D721Med (cell line): Measurements from ENCODE around the gene LGR6.

ENCODE experiments used
- DNase-seq: peaks from one replicate; pipeline ENCODE4 v3.0.0; 2011; ENCODE audit warnings: low spot score; ENCODE audit not compliant: insufficient read length
- FAIRE-seq: peaks from 2 replicates; lab custom pipeline; 2011; peaks lifted over from hg19 to GRCh38; lab: Jason Lieb, UNC
- TF ChIP-seq, protein P1 (sequence below): IDR thresholded peaks from 2 replicates; pipeline ENCODE4 v1.5.1; 2012; ENCODE audit warnings: mild to moderate bottlenecking, control low read depth; ENCODE audit not compliant: insufficient read depth; ENCODE audit errors: missing control alignments

The LGR6 gene

GRCh38 chr1:202149566-202149965, 44.0 kb upstream of the LGR6 start:
- TF ChIP-seq, protein P1, sequence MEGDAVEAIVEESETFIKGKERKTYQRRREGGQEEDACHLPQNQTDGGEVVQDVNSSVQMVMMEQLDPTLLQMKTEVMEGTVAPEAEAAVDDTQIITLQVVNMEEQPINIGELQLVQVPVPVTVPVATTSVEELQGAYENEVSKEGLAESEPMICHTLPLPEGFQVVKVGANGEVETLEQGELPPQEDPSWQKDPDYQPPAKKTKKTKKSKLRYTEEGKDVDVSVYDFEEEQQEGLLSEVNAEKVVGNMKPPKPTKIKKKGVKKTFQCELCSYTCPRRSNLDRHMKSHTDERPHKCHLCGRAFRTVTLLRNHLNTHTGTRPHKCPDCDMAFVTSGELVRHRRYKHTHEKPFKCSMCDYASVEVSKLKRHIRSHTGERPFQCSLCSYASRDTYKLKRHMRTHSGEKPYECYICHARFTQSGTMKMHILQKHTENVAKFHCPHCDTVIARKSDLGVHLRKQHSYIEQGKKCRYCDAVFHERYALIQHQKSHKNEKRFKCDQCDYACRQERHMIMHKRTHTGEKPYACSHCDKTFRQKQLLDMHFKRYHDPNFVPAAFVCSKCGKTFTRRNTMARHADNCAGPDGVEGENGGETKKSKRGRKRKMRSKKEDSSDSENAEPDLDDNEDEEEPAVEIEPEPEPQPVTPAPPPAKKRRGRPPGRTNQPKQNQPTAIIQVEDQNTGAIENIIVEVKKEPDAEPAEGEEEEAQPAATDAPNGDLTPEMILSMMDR, result no peak
- DNase-seq, result no peak
- FAIRE-seq, result no peak

DNA sequence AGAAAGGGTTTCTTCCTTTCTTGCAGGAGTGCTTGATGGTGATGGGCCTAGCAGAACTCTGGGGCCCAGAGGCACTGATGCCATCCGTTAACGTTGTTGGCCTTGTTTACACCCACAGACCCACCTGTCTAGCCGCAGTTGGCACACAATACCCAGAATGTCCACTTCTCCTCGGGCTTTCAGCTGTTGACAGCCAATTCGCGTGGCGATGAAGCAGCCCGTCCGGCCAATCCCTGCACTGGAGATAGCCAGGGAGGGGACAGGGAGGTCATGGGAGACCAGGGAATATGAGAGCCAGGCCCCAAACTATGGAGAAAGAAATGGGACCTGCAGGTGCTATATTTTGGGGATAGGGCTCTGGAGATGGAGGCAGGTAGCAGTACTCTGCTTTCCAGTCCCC, 43.4 kb upstream of the LGR6 start:
- TF ChIP-seq, protein P1, result no peak
- FAIRE-seq (no peak), DNase-seq (no peak)

DNA sequence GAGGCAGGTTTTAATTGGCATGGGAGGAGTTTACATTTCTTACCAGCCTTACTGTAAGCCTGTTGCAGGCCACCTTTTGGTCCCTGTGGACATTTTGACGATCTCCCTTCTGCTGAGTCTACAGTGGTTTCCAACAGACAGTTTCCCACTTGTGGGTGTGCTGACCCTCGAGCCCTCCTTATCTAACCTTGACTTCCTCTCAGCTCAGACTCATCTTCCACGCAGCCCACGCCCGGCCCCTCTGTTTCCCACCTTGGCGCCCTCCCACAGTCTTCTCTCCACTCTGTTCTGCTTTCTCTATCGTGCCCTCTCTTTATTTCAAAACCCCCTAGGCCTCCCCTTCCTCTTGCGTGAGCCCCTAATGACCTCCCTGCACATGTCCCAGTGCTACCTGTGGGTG, 43.0 kb upstream of the LGR6 start:
- TF ChIP-seq, protein P1, result no peak
- FAIRE-seq (no peak), DNase-seq (no peak)

GRCh38 chr1:202151045-202151444, 42.6 kb upstream of the LGR6 start:
- FAIRE-seq (no peak), DNase-seq (no peak)
- TF ChIP-seq, protein P1, result no peak

DNA sequence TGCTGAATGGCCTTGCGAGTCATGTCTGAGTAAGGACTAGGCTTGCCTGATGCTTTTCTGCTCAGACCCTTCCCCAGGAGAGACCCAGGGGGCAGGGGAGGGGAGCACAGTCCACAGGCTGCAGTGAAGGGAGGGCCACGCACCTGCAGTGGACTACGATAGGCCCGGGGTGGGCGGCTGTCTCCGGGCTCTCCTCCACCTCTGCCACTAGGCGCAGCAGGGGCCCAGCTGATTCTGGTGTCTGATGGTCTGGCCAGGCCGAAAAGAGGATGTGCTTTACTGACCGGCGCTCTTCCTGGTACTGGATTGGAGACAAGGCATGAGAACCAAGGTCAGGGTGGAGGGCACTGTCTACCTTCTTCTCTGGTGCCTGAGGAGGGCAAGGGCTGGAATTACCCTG, 41.2 kb upstream of the LGR6 start:
- TF ChIP-seq, protein P1, result no peak
- FAIRE-seq (no peak), DNase-seq (no peak)

DNA sequence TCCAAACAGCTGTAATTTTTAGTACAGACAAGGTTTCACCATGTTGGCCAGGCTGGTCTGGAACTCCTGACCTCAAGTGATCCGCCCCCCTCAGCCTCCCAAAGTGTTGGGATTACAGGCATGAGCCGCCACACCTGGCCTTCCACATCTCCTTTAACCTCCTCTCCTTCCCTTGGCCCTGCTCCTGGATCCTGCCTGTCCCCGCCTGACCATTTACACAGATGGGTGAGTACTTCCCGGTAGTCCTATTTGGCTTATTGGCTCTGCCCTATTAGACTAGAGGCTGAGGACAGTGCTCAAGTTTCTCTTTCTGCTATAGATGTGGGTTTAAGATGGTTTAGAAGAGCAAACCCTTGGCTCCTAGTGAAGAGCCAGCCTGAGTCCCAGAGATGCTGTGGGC, 40.3 kb upstream of the LGR6 start:
- TF ChIP-seq, protein P1, result no peak
- DNase-seq, result no peak
- no peak for FAIRE-seq

GRCh38 chr1:202154148-202154765, 39.3 kb upstream of the LGR6 start:
- DNase-seq, result no peak
- TF ChIP-seq, protein P1, result no peak
- no peak for FAIRE-seq
